ENCODE results near the gene SEC14L3.
"Not testable (repeated sequence)": the region's sequence is repeated elsewhere in the genome, so short reads cannot be mapped to it uniquely, and the experiment has no call there.

SEC14L3 gene

GRCh38 chr22:30485362-30485988, 13.7 kb upstream of the SEC14L3 start:
- peak; percentile 77 for DNase-seq

- DNase-seq: no peak
These were observed 11.4 kb upstream of the SEC14L3 start for GRCh38 chr22:30483169-30483568.

GRCh38 chr22:30481711-30482110, 9.9 kb upstream of the SEC14L3 start:
- DNase-seq: no peak

- DNase-seq: no peak
These were observed 8.2 kb upstream of the SEC14L3 start for GRCh38 chr22:30479981-30480380.

GRCh38 chr22:30474683-30475424, 3.0 kb upstream of the SEC14L3 start:
- peak; percentile 34 for DNase-seq

- DNase-seq: no peak
These were observed 2.3 kb upstream of the SEC14L3 start for GRCh38 chr22:30474121-30474520.

GRCh38 chr22:30472994-30473720, 1.3 kb upstream of the SEC14L3 start:
- no peak for DNase-seq

GRCh38 chr22:30470655-30471054, 1.2 kb downstream of the SEC14L3 start:
- DNase-seq: no peak

GRCh38 chr22:30469165-30469564, 2.7 kb downstream of the SEC14L3 start:
- DNase-seq: no peak

GRCh38 chr22:30460555-30460954, 11.3 kb downstream of the SEC14L3 start:
- not testable (repeated sequence) for DNase-seq

- no peak for DNase-seq
These were observed 11.7 kb downstream of the SEC14L3 start for GRCh38 chr22:30460147-30460546.

GRCh38 chr22:30459181-30460052, 12.4 kb downstream of the SEC14L3 start:
- no peak for DNase-seq

GRCh38 chr22:30457981-30458380, 13.8 kb downstream of the SEC14L3 start:
- no peak for DNase-seq

- DNase-seq: no peak
These were observed 16.6 kb downstream of the SEC14L3 start for GRCh38 chr22:30455075-30455840.

- no peak for DNase-seq
These were observed 17.9 kb downstream of the SEC14L3 start for GRCh38 chr22:30453731-30454510.

GRCh38 chr22:30452861-30453260, 19.0 kb downstream of the SEC14L3 start:
- no peak for DNase-seq

- DNase-seq: not testable (repeated sequence)
These were observed 20.3 kb downstream of the SEC14L3 start for GRCh38 chr22:30451488-30451887.

- no peak for DNase-seq
These were observed 24.2 kb downstream of the SEC14L3 start for GRCh38 chr22:30447656-30448055.

GRCh38 chr22:30445438-30446145, 26.2 kb downstream of the SEC14L3 start:
- no peak for DNase-seq

GRCh38 chr22:30444632-30445437, 27.0 kb downstream of the SEC14L3 start:
- peak; percentile 68 for DNase-seq

Data from CD4-positive, alpha-beta T cell treated with Interleukin-10 for 1 hour (primary cell).